Subcutaneous adipose tissue (tissue), 4 donors: ENCODE measurements around the gene XPR1. TPM values are rescaled to one million over a fixed set of nuclear protein-coding genes. Genes with fewer than 3 reads are reported as not detected.

Source experiments
- CTCF ChIP-seq: fragments of 450-650 bp; IDR thresholded peaks from one replicate; pipeline ENCODE4 v1.5.1; 2016; ENCODE audit warnings: low read depth, mild to moderate bottlenecking, control low read depth, antibody characterized with exemption, moderate library complexity
- total RNA-seq, 4 donors: library from RNA; depleted of rRNA; stranded (reverse); fragments of >200 nt; gene quantifications; one replicate each; pipeline ENCODE4 v1.1.0, GENCODE V29; 2016

The XPR1 gene
- total RNA-seq, result 10 to 100 TPM; 15.0 to 40.6 (median 20.7) TPM

- TF ChIP-seq CTCF, result no peak
Observed at GRCh38 chr1:180631766-180632325, at the start of gene XPR1. XPR1 (plus strand) TSS chr1:180632022; CDS start chr1:180632202, 180 bp downstream.

DNA sequence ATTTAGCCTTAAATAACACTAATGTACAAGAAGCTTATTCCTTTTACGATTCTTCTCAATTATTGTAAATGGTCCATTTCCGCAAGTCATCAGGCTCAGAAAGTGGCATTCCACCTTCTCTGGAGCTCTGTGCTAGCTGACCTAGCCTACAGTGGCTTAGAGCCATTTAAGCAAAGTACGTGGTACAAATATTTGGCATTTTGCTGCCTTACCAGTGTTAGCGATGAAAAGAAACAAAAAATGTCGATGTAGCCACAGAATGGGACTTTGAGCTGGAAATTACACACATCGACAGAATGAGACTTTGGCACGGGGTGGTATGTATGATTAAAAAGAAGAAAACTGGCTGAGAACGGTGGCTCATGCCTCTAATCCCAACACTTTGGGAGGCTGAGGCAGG lies 47.0 kb upstream of the XPR1 start:
- TF ChIP-seq CTCF, result no peak

GRCh38 chr1:180585994-180586359 lies 45.8 kb upstream of the XPR1 start:
- no peak for TF ChIP-seq CTCF

- TF ChIP-seq CTCF, result no peak
Observed at GRCh38 chr1:180586671-180587155, 45.1 kb upstream of the XPR1 start.

- TF ChIP-seq CTCF, result no peak
Observed at GRCh38 chr1:180588121-180588520, 43.7 kb upstream of the XPR1 start.

GRCh38 chr1:180590889-180591288 lies 40.9 kb upstream of the XPR1 start:
- no peak for TF ChIP-seq CTCF

GRCh38 chr1:180593382-180593781 lies 38.4 kb upstream of the XPR1 start:
- no peak for TF ChIP-seq CTCF
